SH-SY5Y (cell line): ENCODE results near the gene IGF2BP2.

Experiments
- GATA2 ChIP-seq: IDR thresholded peaks from 2 replicates; pipeline ENCODE4 v1.6.1; 2011; ENCODE audit warnings: mild to moderate bottlenecking, low read depth, low read length
- GATA3 ChIP-seq: IDR thresholded peaks from 2 replicates; pipeline ENCODE4 v1.6.1; 2011; ENCODE audit warnings: low read depth, mild to moderate bottlenecking, low read length, moderate library complexity

DNA sequence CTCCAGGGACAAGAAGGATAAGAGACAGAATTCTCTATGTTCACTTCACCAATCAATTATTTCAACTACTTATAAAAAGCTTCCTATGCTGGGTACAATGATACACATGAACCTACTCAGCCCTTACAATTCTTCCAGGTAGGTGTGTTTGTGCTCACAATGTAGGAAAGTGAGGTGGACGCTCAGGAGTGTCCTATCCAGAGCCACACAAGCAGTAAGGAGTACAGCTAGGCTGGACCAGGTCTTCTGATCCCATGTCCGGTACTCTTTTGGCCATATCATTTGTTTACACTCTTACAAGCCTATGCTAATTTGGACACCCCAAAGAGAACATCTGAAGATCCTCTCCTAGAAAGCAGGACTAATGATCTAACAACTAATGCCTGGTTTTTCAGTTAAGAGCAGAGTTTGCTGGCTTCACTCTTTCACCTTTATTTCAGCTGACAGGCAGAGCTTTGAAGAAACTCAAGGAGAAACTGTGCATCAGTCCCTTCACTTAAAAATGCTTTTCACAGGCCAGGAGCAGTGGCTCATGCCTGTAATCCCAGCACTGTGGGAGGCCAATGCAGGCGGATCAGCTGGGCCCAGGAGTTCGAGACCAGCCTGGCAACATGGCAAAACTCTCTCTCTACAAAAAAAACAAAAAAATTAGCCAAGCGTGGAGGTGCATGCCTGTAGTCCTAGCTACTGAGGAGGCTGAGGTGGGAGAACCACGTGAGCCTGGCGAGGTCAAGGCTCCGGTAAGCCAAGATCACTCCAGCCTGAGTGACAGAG is 27.5 kb downstream of the IGF2BP2 start:
- TF ChIP-seq GATA3 (no peak), GATA2 (no peak)
